Medulla oblongata (tissue), 1 donor: ENCODE data around the gene IL31.

Experiments
- DNase-seq: peaks from one replicate; pipeline ENCODE4 v3.0.0-alpha.2; 2015; ENCODE audit errors: extremely low spot score

Gene IL31

GRCh38 chr12:122155705-122156104 lies 18.3 kb downstream of the IL31 start:
- DNase-seq, result no peak

GRCh38 chr12:122152754-122153153 lies 21.3 kb downstream of the IL31 start:
- DNase-seq, result no peak

GRCh38 chr12:122150127-122150681 lies 23.8 kb downstream of the IL31 start:
- no peak for DNase-seq

- DNase-seq, result no peak
Observed at GRCh38 chr12:122148657-122149056, 25.4 kb downstream of the IL31 start.

GRCh38 chr12:122147514-122148290 lies 26.3 kb downstream of the IL31 start:
- DNase-seq, result no peak

GRCh38 chr12:122145505-122146330 lies 28.3 kb downstream of the IL31 start:
- DNase-seq, result no peak

GRCh38 chr12:122144885-122145284 lies 29.1 kb downstream of the IL31 start:
- DNase-seq, result no peak

GRCh38 chr12:122142857-122143256 lies 31.2 kb downstream of the IL31 start:
- DNase-seq, result no peak

GRCh38 chr12:122141911-122142725 lies 31.9 kb downstream of the IL31 start:
- no peak for DNase-seq

- no peak for DNase-seq
Observed at GRCh38 chr12:122140467-122141257, 33.4 kb downstream of the IL31 start.

GRCh38 chr12:122139941-122140340 lies 34.1 kb downstream of the IL31 start:
- DNase-seq, result no peak

GRCh38 chr12:122139266-122139665 lies 34.8 kb downstream of the IL31 start:
- no peak for DNase-seq

- no peak for DNase-seq
Observed at GRCh38 chr12:122138616-122139015, 35.4 kb downstream of the IL31 start.

GRCh38 chr12:122138181-122138580 lies 35.8 kb downstream of the IL31 start:
- no peak for DNase-seq

GRCh38 chr12:122137681-122138080 lies 36.3 kb downstream of the IL31 start:
- DNase-seq, result no peak

- no peak for DNase-seq
Observed at GRCh38 chr12:122137229-122137628, 36.8 kb downstream of the IL31 start.

GRCh38 chr12:122135437-122136031 lies 38.5 kb downstream of the IL31 start:
- DNase-seq, result no peak

GRCh38 chr12:122133192-122133950 lies 40.6 kb downstream of the IL31 start:
- DNase-seq, result no peak

GRCh38 chr12:122130150-122130549 lies 43.9 kb downstream of the IL31 start:
- DNase-seq, result no peak

- DNase-seq, result no peak
Observed at GRCh38 chr12:122129131-122129530, 44.9 kb downstream of the IL31 start.
